ENCODE data around the gene PLCB1.

DNA sequence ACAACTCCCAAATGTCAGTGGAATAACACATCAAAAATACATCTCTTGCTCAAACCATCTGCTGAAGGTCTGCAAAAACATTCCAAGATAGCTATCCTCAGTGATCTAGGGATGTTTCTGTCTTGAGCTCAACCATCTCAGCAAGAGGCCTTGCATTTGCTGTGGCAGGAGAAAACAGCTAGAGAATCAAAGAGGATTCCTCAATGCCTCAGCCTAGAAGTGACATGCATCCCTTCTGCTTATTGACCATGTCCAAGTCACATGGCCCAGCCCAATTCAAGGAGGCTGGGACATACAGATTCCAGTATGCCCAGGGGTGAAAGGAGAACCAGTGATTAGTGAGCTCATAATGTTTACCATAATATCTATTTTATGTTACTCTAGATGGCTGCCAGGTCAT lies 269.5 kb downstream of the PLCB1 start:
- TF ChIP-seq POLR2AphosphoS5 (IDR thresholded peaks at IDR 0.05; ENCODE audit: low read depth, low read length) (no peak), POLR2A (IDR thresholded peaks at IDR 0.05; ENCODE audit: low read depth, low read length) (no peak), TAF1 (IDR thresholded peaks at IDR 0.05; ENCODE audit: borderline replicate concordance, low read depth, low read length) (no peak)
